ENCODE measurements around the gene PNKD.

Gene PNKD

GRCh38 chr2:218270721-218271486 is 585 bp downstream of the PNKD start:
- peaks cover 36% of the 10 kb centered on the region for H3K79me2 ChIP-seq (ENCODE audit: control insufficient read depth, low read length)
- no peaks in the 10 kb centered on the region for H3K9me3 ChIP-seq (ENCODE audit: control insufficient read depth, insufficient read depth, low read length)
- no peak for TF ChIP-seq EZH2phosphoT487 (IDR thresholded peaks at IDR 0.05; ENCODE audit: borderline replicate concordance, low read length)
- TF ChIP-seq, protein P1, sequence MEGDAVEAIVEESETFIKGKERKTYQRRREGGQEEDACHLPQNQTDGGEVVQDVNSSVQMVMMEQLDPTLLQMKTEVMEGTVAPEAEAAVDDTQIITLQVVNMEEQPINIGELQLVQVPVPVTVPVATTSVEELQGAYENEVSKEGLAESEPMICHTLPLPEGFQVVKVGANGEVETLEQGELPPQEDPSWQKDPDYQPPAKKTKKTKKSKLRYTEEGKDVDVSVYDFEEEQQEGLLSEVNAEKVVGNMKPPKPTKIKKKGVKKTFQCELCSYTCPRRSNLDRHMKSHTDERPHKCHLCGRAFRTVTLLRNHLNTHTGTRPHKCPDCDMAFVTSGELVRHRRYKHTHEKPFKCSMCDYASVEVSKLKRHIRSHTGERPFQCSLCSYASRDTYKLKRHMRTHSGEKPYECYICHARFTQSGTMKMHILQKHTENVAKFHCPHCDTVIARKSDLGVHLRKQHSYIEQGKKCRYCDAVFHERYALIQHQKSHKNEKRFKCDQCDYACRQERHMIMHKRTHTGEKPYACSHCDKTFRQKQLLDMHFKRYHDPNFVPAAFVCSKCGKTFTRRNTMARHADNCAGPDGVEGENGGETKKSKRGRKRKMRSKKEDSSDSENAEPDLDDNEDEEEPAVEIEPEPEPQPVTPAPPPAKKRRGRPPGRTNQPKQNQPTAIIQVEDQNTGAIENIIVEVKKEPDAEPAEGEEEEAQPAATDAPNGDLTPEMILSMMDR (IDR thresholded peaks at IDR 0.05; ENCODE audit: low read depth, low read length, poor library complexity, severe bottlenecking): no peak
- H3K9me2 ChIP-seq (replicated peaks; ENCODE audit: control insufficient read depth, low read length): no peaks in the 10 kb centered on the region
- peaks cover 4% of the 10 kb centered on the region; the same call in 1 of the 2 replicates for H3F3A ChIP-seq (ENCODE audit: control insufficient read depth, insufficient read depth)
- H3K4me2 ChIP-seq (ENCODE audit: low read length): peak overlapping the region; percentile 97
- H3K4me1 ChIP-seq (ENCODE audit: control insufficient read depth, low read length): peaks cover 30% of the 10 kb centered on the region
- H4K20me1 ChIP-seq (ENCODE audit: control insufficient read depth, insufficient read depth, low read depth, low read length): no peaks in the 10 kb centered on the region
- peak overlapping the region; percentile 46 for H3K27ac ChIP-seq (ENCODE audit: low read depth, low read length)
- H3K4me3 ChIP-seq (ENCODE audit: low read length): peak overlapping the region; percentile 85
- H3K27me3 ChIP-seq (ENCODE audit: control insufficient read depth, low read length): no peaks in the 10 kb centered on the region
- peaks cover 56% of the 10 kb centered on the region for H3K36me3 ChIP-seq (ENCODE audit: control insufficient read depth, low read length)

- Histone ChIP-seq H3K79me2 (ENCODE audit: control insufficient read depth, low read length) (peaks cover 36% of the 10 kb centered on the region), H4K20me1 (ENCODE audit: control insufficient read depth, insufficient read depth, low read depth, low read length) (no peaks in the 10 kb centered on the region), H3K9me2 (replicated peaks; ENCODE audit: control insufficient read depth, low read length) (no peaks in the 10 kb centered on the region), H3K27me3 (ENCODE audit: control insufficient read depth, low read length) (no peaks in the 10 kb centered on the region), H3K36me3 (ENCODE audit: control insufficient read depth, low read length) (peaks cover 56% of the 10 kb centered on the region), H3K4me2 (ENCODE audit: low read length) (peak overlapping the region; percentile 97), H3K9me3 (ENCODE audit: control insufficient read depth, insufficient read depth, low read length) (no peaks in the 10 kb centered on the region), H3K4me1 (ENCODE audit: control insufficient read depth, low read length) (peaks cover 30% of the 10 kb centered on the region), H3K4me3 (ENCODE audit: low read length) (peak overlapping the region; percentile 85), H3F3A (ENCODE audit: control insufficient read depth, insufficient read depth) (peaks cover 4% of the 10 kb centered on the region; the same call in 1 of the 2 replicates), H3K27ac (ENCODE audit: low read depth, low read length) (no peak overlapping the region)
- TF ChIP-seq, protein P1 (IDR thresholded peaks at IDR 0.05; ENCODE audit: low read depth, low read length, poor library complexity, severe bottlenecking): no peak
- no peak for TF ChIP-seq EZH2phosphoT487 (IDR thresholded peaks at IDR 0.05; ENCODE audit: borderline replicate concordance, low read length)
Measured at GRCh38 chr2:218271487-218271797, 1.1 kb downstream of the PNKD start.

- Histone ChIP-seq H3K36me3 (ENCODE audit: control insufficient read depth, low read length) (peaks cover 56% of the 10 kb centered on the region), H3K4me1 (ENCODE audit: control insufficient read depth, low read length) (peaks cover 30% of the 10 kb centered on the region)
Measured at GRCh38 chr2:218271865-218272530, 1.7 kb downstream of the PNKD start.

More at GRCh38 chr2:218271865-218272530, 1.7 kb downstream of the PNKD start:
- Histone ChIP-seq H3K4me3 (ENCODE audit: low read length) (peak overlapping the region; percentile 85), H3K27ac (ENCODE audit: low read depth, low read length) (no peak overlapping the region), H3K4me2 (ENCODE audit: low read length) (peak overlapping the region; percentile 97), H3K9me3 (ENCODE audit: control insufficient read depth, insufficient read depth, low read length) (no peaks in the 10 kb centered on the region), H3K79me2 (ENCODE audit: control insufficient read depth, low read length) (peaks cover 36% of the 10 kb centered on the region), H3K27me3 (ENCODE audit: control insufficient read depth, low read length) (no peaks in the 10 kb centered on the region), H4K20me1 (ENCODE audit: control insufficient read depth, insufficient read depth, low read depth, low read length) (no peaks in the 10 kb centered on the region), H3F3A (ENCODE audit: control insufficient read depth, insufficient read depth) (peaks cover 4% of the 10 kb centered on the region; the same call in 1 of the 2 replicates), H3K9me2 (replicated peaks; ENCODE audit: control insufficient read depth, low read length) (no peaks in the 10 kb centered on the region)
- TF ChIP-seq, protein P1 (IDR thresholded peaks at IDR 0.05; ENCODE audit: low read depth, low read length, poor library complexity, severe bottlenecking): no peak
- TF ChIP-seq EZH2phosphoT487 (IDR thresholded peaks at IDR 0.05; ENCODE audit: borderline replicate concordance, low read length): no peak
